ENCODE measurements around the gene DESI2.

Gene DESI2

GRCh38 chr1:244700808-244701207 lies 47.9 kb downstream of the DESI2 start:
- CTCF ChIA-PET: no interaction called here
- TF ChIP-seq ZFP41 (tag by site-specific recombination; IDR thresholded peaks at IDR 0.05; ENCODE audit: borderline replicate concordance) (no peak), ZNF366 (tag by site-specific recombination; conservative IDR thresholded peaks at IDR 0.05) (no peak), HOXC10 (CRISPR knock-in tag; IDR thresholded peaks at IDR 0.05) (no peak), KLF16 (tag by site-specific recombination; IDR thresholded peaks at IDR 0.05) (no peak), ZNF843 (tag by site-specific recombination; IDR thresholded peaks at IDR 0.05) (no peak), SCRT2 (tag by site-specific recombination; IDR thresholded peaks at IDR 0.05) (0 out of 2 replicates have a peak, but pooled peaks have one; percentile 38), ZNF341 (tag by site-specific recombination; IDR thresholded peaks at IDR 0.05; ENCODE audit: low read depth) (no peak), ZFP69B (tag by site-specific recombination; IDR thresholded peaks at IDR 0.05) (no peak), INSM2 (tag by site-specific recombination; IDR thresholded peaks at IDR 0.05) (no peak), ZNF184 (tag by site-specific recombination; IDR thresholded peaks at IDR 0.05) (no peak), ZNF558 (tag by site-specific recombination; IDR thresholded peaks at IDR 0.05) (no peak), ZNF280D (tag by site-specific recombination; IDR thresholded peaks at IDR 0.05) (peak; percentile 57; the same call in 1 of the 2 replicates), ZBTB11 (tag by site-specific recombination; conservative IDR thresholded peaks at IDR 0.05; ENCODE audit: low read depth) (no peak), SALL2 (tag by site-specific recombination; IDR thresholded peaks at IDR 0.05; ENCODE audit: borderline replicate concordance) (no peak), ZSCAN18 (tag by site-specific recombination; IDR thresholded peaks at IDR 0.05) (no peak), WT1 (tag by site-specific recombination; IDR thresholded peaks at IDR 0.05) (no peak), ZNF677 (tag by site-specific recombination; IDR thresholded peaks at IDR 0.05) (no peak), ZNF138 (tag by site-specific recombination; IDR thresholded peaks at IDR 0.05; ENCODE audit: borderline replicate concordance) (no peak)
- H3K9me3 ChIP-seq (ENCODE audit: control insufficient read depth, insufficient read depth, low read depth, low read length): no peaks in the 10 kb centered on the region; the same call in 1 of the 2 replicates
- H3K4me1 ChIP-seq (ENCODE audit: control insufficient read depth, insufficient read depth, low read length): peaks cover 10% of the 10 kb centered on the region
- H3K36me3 ChIP-seq (ENCODE audit: control insufficient read depth in 2 of 2, insufficient read depth in 1 of 2, low read length in 2 of 2): peaks cover 34 to 46% of the 10 kb centered on the region in 2 experiments
- POLR2A ChIA-PET: no interaction called here
- H3K4me3 ChIP-seq (ENCODE audit: low read depth, low read length): no peak overlapping the region
- no peak overlapping the region for H3K27ac ChIP-seq (ENCODE audit: extremely low read depth, low read depth, low read length)

Data from HEK293 (cell line).